ENCODE data around the gene DERA. TPM values are rescaled to one million over a fixed set of nuclear protein-coding genes. Genes with fewer than 3 reads are reported as not detected.

Gene DERA
- total RNA-seq, 1 donor from 2014 or later: 91.2 TPM

GRCh38 chr12:16076557-16076956, 165.4 kb downstream of the DERA start:
- no peak for TF ChIP-seq EZH2phosphoT487 (IDR thresholded peaks at IDR 0.05)
- TF ChIP-seq, protein P1, sequence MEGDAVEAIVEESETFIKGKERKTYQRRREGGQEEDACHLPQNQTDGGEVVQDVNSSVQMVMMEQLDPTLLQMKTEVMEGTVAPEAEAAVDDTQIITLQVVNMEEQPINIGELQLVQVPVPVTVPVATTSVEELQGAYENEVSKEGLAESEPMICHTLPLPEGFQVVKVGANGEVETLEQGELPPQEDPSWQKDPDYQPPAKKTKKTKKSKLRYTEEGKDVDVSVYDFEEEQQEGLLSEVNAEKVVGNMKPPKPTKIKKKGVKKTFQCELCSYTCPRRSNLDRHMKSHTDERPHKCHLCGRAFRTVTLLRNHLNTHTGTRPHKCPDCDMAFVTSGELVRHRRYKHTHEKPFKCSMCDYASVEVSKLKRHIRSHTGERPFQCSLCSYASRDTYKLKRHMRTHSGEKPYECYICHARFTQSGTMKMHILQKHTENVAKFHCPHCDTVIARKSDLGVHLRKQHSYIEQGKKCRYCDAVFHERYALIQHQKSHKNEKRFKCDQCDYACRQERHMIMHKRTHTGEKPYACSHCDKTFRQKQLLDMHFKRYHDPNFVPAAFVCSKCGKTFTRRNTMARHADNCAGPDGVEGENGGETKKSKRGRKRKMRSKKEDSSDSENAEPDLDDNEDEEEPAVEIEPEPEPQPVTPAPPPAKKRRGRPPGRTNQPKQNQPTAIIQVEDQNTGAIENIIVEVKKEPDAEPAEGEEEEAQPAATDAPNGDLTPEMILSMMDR (IDR thresholded peaks at IDR 0.05): peak; percentile 70
- DNase-seq (ENCODE audit: low spot score): peak; percentile 72
- peak overlapping the region; percentile 81 for H2AFZ ChIP-seq (replicated peaks)
- no peaks in the 10 kb centered on the region for H3K4me1 Mint-ChIP-seq
- no peaks in the 10 kb centered on the region for H3K36me3 Mint-ChIP-seq
- H3K27me3 Mint-ChIP-seq (ENCODE audit: insufficient read depth, low read depth): peaks cover 2% of the 10 kb centered on the region
- no peaks in the 10 kb centered on the region for H3K9me3 ChIP-seq (ENCODE audit: low read depth)
- no peak overlapping the region for H3K9ac ChIP-seq
- no peak overlapping the region for H3K4me3 Mint-ChIP-seq
- no peaks in the 10 kb centered on the region for H3K79me2 ChIP-seq (ENCODE audit: low read depth)
- H3K4me1 ChIP-seq: no peaks in the 10 kb centered on the region
- no peaks in the 10 kb centered on the region for H3K27me3 ChIP-seq
- no peak overlapping the region for H3K27ac Mint-ChIP-seq
- H3F3A ChIP-seq (ENCODE audit: low read depth): no peaks in the 10 kb centered on the region
- H3K9me3 Mint-ChIP-seq: no peaks in the 10 kb centered on the region
- no peak overlapping the region for H3K4me3 ChIP-seq
- no peak overlapping the region for H3K4me2 ChIP-seq
- H4K20me1 ChIP-seq (ENCODE audit: low read depth): no peaks in the 10 kb centered on the region
- no peak overlapping the region for H3K27ac ChIP-seq
- H3K36me3 ChIP-seq: no peaks in the 10 kb centered on the region

GRCh38 chr12:16076970-16077522, 165.9 kb downstream of the DERA start:
- TF ChIP-seq EZH2phosphoT487 (IDR thresholded peaks at IDR 0.05) (no peak), EZH2 (IDR thresholded peaks at IDR 0.05) (no peak)
- TF ChIP-seq, protein P1 (IDR thresholded peaks at IDR 0.05): no peak
- Histone ChIP-seq H3K36me3 (no peaks in the 10 kb centered on the region), H3K4me2 (no peak overlapping the region), H3F3A (ENCODE audit: low read depth) (no peaks in the 10 kb centered on the region), H2AFZ (replicated peaks) (peak overlapping the region; percentile 81), H3K79me2 (ENCODE audit: low read depth) (no peaks in the 10 kb centered on the region), H3K4me1 (no peaks in the 10 kb centered on the region), H3K27me3 (no peaks in the 10 kb centered on the region), H3K27ac (no peak overlapping the region), H3K9me3 (ENCODE audit: low read depth) (no peaks in the 10 kb centered on the region), H3K9ac (no peak overlapping the region), H3K4me3 (no peak overlapping the region), H4K20me1 (ENCODE audit: low read depth) (no peaks in the 10 kb centered on the region)
- Mint-ChIP-seq H3K4me1 (no peaks in the 10 kb centered on the region), H3K27me3 (ENCODE audit: insufficient read depth, low read depth) (peaks cover 2% of the 10 kb centered on the region), H3K9me3 (no peaks in the 10 kb centered on the region), H3K36me3 (no peaks in the 10 kb centered on the region), H3K27ac (no peak overlapping the region), H3K4me3 (no peak overlapping the region)
- DNase-seq (ENCODE audit: low spot score): no peak

- H3K9ac ChIP-seq: no peak overlapping the region
- H3K36me3 ChIP-seq: no peaks in the 10 kb centered on the region
- H3K27ac ChIP-seq: no peak overlapping the region
- H4K20me1 ChIP-seq (ENCODE audit: low read depth): no peaks in the 10 kb centered on the region
- Mint-ChIP-seq H3K27me3 (ENCODE audit: insufficient read depth, low read depth) (no peaks in the 10 kb centered on the region), H3K4me3 (no peak overlapping the region), H3K36me3 (no peaks in the 10 kb centered on the region), H3K27ac (no peak overlapping the region), H3K9me3 (peaks cover 6% of the 10 kb centered on the region), H3K4me1 (no peaks in the 10 kb centered on the region)
- no peaks in the 10 kb centered on the region for H3K9me3 ChIP-seq (ENCODE audit: low read depth)
- DNase-seq (ENCODE audit: low spot score): no peak
- TF ChIP-seq EZH2 (IDR thresholded peaks at IDR 0.05): no peak
- no peak for TF ChIP-seq EZH2phosphoT487 (IDR thresholded peaks at IDR 0.05)
- TF ChIP-seq, protein P1 (IDR thresholded peaks at IDR 0.05): no peak
- no peak overlapping the region for H2AFZ ChIP-seq (replicated peaks)
- H3K4me2 ChIP-seq: no peak overlapping the region
- no peaks in the 10 kb centered on the region for H3K4me1 ChIP-seq
- H3K79me2 ChIP-seq (ENCODE audit: low read depth): no peaks in the 10 kb centered on the region
- no peaks in the 10 kb centered on the region for H3F3A ChIP-seq (ENCODE audit: low read depth)
- H3K4me3 ChIP-seq: no peak overlapping the region
- H3K27me3 ChIP-seq: no peaks in the 10 kb centered on the region
Observed at GRCh38 chr12:16086462-16086861, 175.3 kb downstream of the DERA start.
